Left lobe of liver (tissue), 2 donors: Measurements from ENCODE around the gene NDUFB7. TPM values are rescaled to one million over a fixed set of nuclear protein-coding genes. Genes with fewer than 3 reads are reported as not detected.
"Not testable (repeated sequence)": the region's sequence is repeated elsewhere in the genome, so short reads cannot be mapped to it uniquely, and the experiment has no call there.

Experiments used
- ATAC-seq: fragments of 200-7000 bp; cut with Tn5 transposase; one replicate; pipeline ENCODE4 v1.9.1; 2020; ENCODE audit warnings: mild to moderate bottlenecking, moderate library complexity
- DNase-seq: peaks from one replicate; pipeline ENCODE4 v3.0.0-alpha.2; 2020; ENCODE audit warnings: low spot score
- total RNA-seq: library from RNA; stranded (reverse); gene quantifications from one replicate; pipeline ENCODE4 v1.2.1, GENCODE V29; 2021
- donor health status: DM: no; HTN: no; CAD: no; lungs with moderate emphysema.
- donor health status: DM: no; HTN: yes; CAD: no.

The NDUFB7 gene
- total RNA-seq, 1 donor from 2014 or later = 134 TPM

GRCh38 chr19:14575428-14575980, 3.6 kb upstream of the NDUFB7 start:
- DNase-seq (no peak), ATAC-seq (no peak)

- DNase-seq = no peak
- no peak for ATAC-seq
These were observed 870 bp downstream of the NDUFB7 start for GRCh38 chr19:14570864-14571527.

GRCh38 chr19:14567079-14567478, 4.8 kb downstream of the NDUFB7 start:
- ATAC-seq (no peak), DNase-seq (no peak)

- no peak for ATAC-seq
- DNase-seq = no peak
These were observed 5.2 kb downstream of the NDUFB7 start for GRCh38 chr19:14566712-14567077.

GRCh38 chr19:14565765-14566711, 5.8 kb downstream of the NDUFB7 start:
- no peak for DNase-seq
- ATAC-seq = no peak

- ATAC-seq = no peak
- no peak for DNase-seq
These were observed 6.6 kb downstream of the NDUFB7 start for GRCh38 chr19:14565298-14565679.

GRCh38 chr19:14564652-14565297, 7.1 kb downstream of the NDUFB7 start:
- ATAC-seq, DNase-seq: not testable (repeated sequence)

- ATAC-seq (peak; percentile 7), DNase-seq (no peak)
These were observed 7.7 kb downstream of the NDUFB7 start for GRCh38 chr19:14563989-14564651.

- DNase-seq (no peak), ATAC-seq (no peak)
These were observed 8.3 kb downstream of the NDUFB7 start for GRCh38 chr19:14563590-14563926.

GRCh38 chr19:14562660-14563589, 8.9 kb downstream of the NDUFB7 start:
- ATAC-seq (no peak), DNase-seq (no peak)

GRCh38 chr19:14561847-14562351, 10.0 kb downstream of the NDUFB7 start:
- DNase-seq (peak; percentile 55), ATAC-seq (peak; percentile 67)

- DNase-seq (no peak), ATAC-seq (no peak)
These were observed 10.6 kb downstream of the NDUFB7 start for GRCh38 chr19:14561249-14561648.

GRCh38 chr19:14560776-14561108, 11.1 kb downstream of the NDUFB7 start:
- no peak for DNase-seq
- no peak for ATAC-seq

- peak; percentile 24 for ATAC-seq
- no peak for DNase-seq
These were observed 11.7 kb downstream of the NDUFB7 start for GRCh38 chr19:14559916-14560775.

GRCh38 chr19:14558370-14559066, 13.3 kb downstream of the NDUFB7 start:
- DNase-seq (no peak), ATAC-seq (no peak)

- DNase-seq (peak; percentile 81), ATAC-seq (peak; percentile 81)
These were observed 15.1 kb downstream of the NDUFB7 start for GRCh38 chr19:14556662-14557188.

GRCh38 chr19:14555918-14556661, 15.8 kb downstream of the NDUFB7 start:
- ATAC-seq (no peak), DNase-seq (no peak)
